ENCODE measurements around the gene REEP1.
"Not testable (repeated sequence)": the region's sequence is repeated elsewhere in the genome, so short reads cannot be mapped to it uniquely, and the experiment has no call there.

REEP1 gene

GRCh38 chr2:86283411-86284030, 53.9 kb downstream of the REEP1 start:
- DNase-seq (ENCODE audit: low read depth) = no peak

- no peak for DNase-seq (ENCODE audit: low read depth)
Measured at GRCh38 chr2:86281066-86281700, 56.2 kb downstream of the REEP1 start.

- DNase-seq (ENCODE audit: low read depth) = no peak
Measured at GRCh38 chr2:86280191-86280667, 57.2 kb downstream of the REEP1 start.

- DNase-seq (ENCODE audit: low read depth) = no peak
Measured at GRCh38 chr2:86275962-86276361, 61.5 kb downstream of the REEP1 start.

- no peak for DNase-seq (ENCODE audit: low read depth)
Measured at GRCh38 chr2:86275384-86275799, 62.0 kb downstream of the REEP1 start.

- peak; percentile 24 for DNase-seq (ENCODE audit: low read depth)
Measured at GRCh38 chr2:86274918-86275275, 62.5 kb downstream of the REEP1 start.

- DNase-seq (ENCODE audit: low read depth) = peak; percentile 59
Measured at GRCh38 chr2:86274265-86274917, 63.0 kb downstream of the REEP1 start.

- DNase-seq (ENCODE audit: low read depth) = no peak
Measured at GRCh38 chr2:86272111-86272510, 65.3 kb downstream of the REEP1 start.

GRCh38 chr2:86271248-86271647, 66.2 kb downstream of the REEP1 start:
- DNase-seq (ENCODE audit: low read depth) = no peak

- DNase-seq (ENCODE audit: low read depth) = no peak
Measured at GRCh38 chr2:86263956-86264355, 73.5 kb downstream of the REEP1 start.

- no peak for DNase-seq (ENCODE audit: low read depth)
Measured at GRCh38 chr2:86260978-86261377, 76.4 kb downstream of the REEP1 start.

GRCh38 chr2:86258106-86258505, 79.3 kb downstream of the REEP1 start:
- DNase-seq (ENCODE audit: low read depth) = no peak

- DNase-seq (ENCODE audit: low read depth) = no peak
Measured at GRCh38 chr2:86256982-86257381, 80.4 kb downstream of the REEP1 start.

- DNase-seq (ENCODE audit: low read depth) = no peak
Measured at GRCh38 chr2:86256300-86256699, 81.1 kb downstream of the REEP1 start.

- DNase-seq (ENCODE audit: low read depth) = no peak
Measured at GRCh38 chr2:86254576-86255538, 82.6 kb downstream of the REEP1 start.

- DNase-seq (ENCODE audit: low read depth) = no peak
Measured at GRCh38 chr2:86253424-86253823, 84.0 kb downstream of the REEP1 start.

- DNase-seq (ENCODE audit: low read depth) = no peak
Measured at GRCh38 chr2:86251840-86252266, 85.6 kb downstream of the REEP1 start.

GRCh38 chr2:86249579-86250391, 87.6 kb downstream of the REEP1 start:
- DNase-seq (ENCODE audit: low read depth) = no peak

GRCh38 chr2:86249176-86249575, 88.2 kb downstream of the REEP1 start:
- no peak for DNase-seq (ENCODE audit: low read depth)

GRCh38 chr2:86245222-86245621, 92.2 kb downstream of the REEP1 start:
- DNase-seq (ENCODE audit: low read depth) = not testable (repeated sequence)

- DNase-seq (ENCODE audit: low read depth) = not testable (repeated sequence)
Measured at GRCh38 chr2:86244781-86245180, 92.6 kb downstream of the REEP1 start.
